Kidney (tissue), 14 donors: ENCODE data around the gene CXCR5. TPM values are rescaled to one million over a fixed set of nuclear protein-coding genes. Genes with fewer than 3 reads are reported as not detected.

Experiments
- DNase-seq, 5 donors: peaks; one replicate each; pipeline ENCODE4 v3.0.0-alpha.2; 2013 to 2020
- FAIRE-seq: peaks from 2 replicates; lab custom pipeline; 2012; peaks lifted over from hg19 to GRCh38; lab: Jason Lieb, UNC
- H3K27ac ChIP-seq, 2 donors: one replicate each; pipeline ENCODE4 v1.7.0; 2013; ENCODE audit warnings: low read depth in 2 of 2, low read length in 2 of 2, inconsistent platforms in 1 of 2
- H3K27me3 ChIP-seq: one replicate; pipeline ENCODE4 v1.7.1; 2013; ENCODE audit warnings: low read length, inconsistent platforms; ENCODE audit not compliant: control insufficient read depth, insufficient read depth
- H3K36me3 ChIP-seq, 3 donors: one replicate each; pipeline versions ENCODE4 v1.7.0 to v1.7.1; 2013; ENCODE audit warnings: low read length in 3 of 3, control low read depth in 1 of 3, inconsistent platforms in 1 of 3; ENCODE audit not compliant: insufficient read depth in 3 of 3, control insufficient read depth in 2 of 3
- H3K4me1 ChIP-seq, 3 donors: one replicate each; pipeline versions ENCODE4 v1.7.0 to v1.7.1; 2013; ENCODE audit warnings: low read length in 3 of 3, inconsistent platforms in 1 of 3, low read depth in 1 of 3; ENCODE audit not compliant: control insufficient read depth in 2 of 3, insufficient read depth in 2 of 3
- H3K4me3 ChIP-seq, 3 donors: one replicate each; pipeline versions ENCODE4 v1.7.0 to v1.8.1; 2013; ENCODE audit warnings: low read length in 3 of 3, control low read depth in 1 of 3, inconsistent platforms in 1 of 3
- H3K9ac ChIP-seq, 3 donors: one replicate each; pipeline versions ENCODE4 v1.7.0 to v1.7.1; 2013; ENCODE audit warnings: low read length in 3 of 3, control low read depth in 1 of 3, inconsistent platforms in 1 of 3
- H3K9me3 ChIP-seq, 3 donors: one replicate each; pipeline versions ENCODE4 v1.7.0 to v1.7.1; 2013; ENCODE audit warnings: low read length in 3 of 3, control low read depth in 1 of 3, inconsistent platforms in 1 of 3; ENCODE audit not compliant: control insufficient read depth in 2 of 3, insufficient read depth in 1 of 3
- intact Hi-C: fragments of 100-400 bp; cut with DNase I; formaldehyde crosslinking; loops from one replicate; pipeline ENCODE4 v1.11.1; 2022
- polyA plus RNA-seq: library from polyadenylated mRNA; stranded (reverse); fragments of 350-450 nt; fragmentation: Illumina TruSeq; extraction: RNeasy Lipid Tissue Mini Kit (QIAGEN cat#74804); gene quantifications from one replicate; pipeline ENCODE4 v1.2.3, GENCODE V29; 2014; ENCODE audit warnings: low read depth, low replicate concordance; ENCODE audit not compliant: insufficient read depth
- total RNA-seq: library from RNA; stranded (reverse); fragmentation: NEBNext Ultra II Directional; extraction: Animal tissue kit (Norgen Biotek cat#: 25700); gene quantifications from one replicate; pipeline ENCODE4 v1.2.1, GENCODE V29; 2021
- TF ChIP-seq, protein P1 (sequence below): IDR thresholded peaks from 3 replicates; pipeline ENCODE4 v1.5.1; 2012; ENCODE audit warnings: mild to moderate bottlenecking, moderate library complexity, borderline replicate concordance; ENCODE audit not compliant: insufficient read depth; ENCODE audit errors: extremely low read depth
- donor health status: control.
- donor health status: control.
- donor health status: control.
- donor health status: control.
- donor health status: control.
- donor health status: DM: yes; HTN: yes; CAD: no.
- donor health status: Normal renal cell carcinoma (clear cell type).

Gene CXCR5
- total and polyA plus RNA-seq, 2 donors from 2014 or later: 1.1 TPM; not detected in 1

DNA sequence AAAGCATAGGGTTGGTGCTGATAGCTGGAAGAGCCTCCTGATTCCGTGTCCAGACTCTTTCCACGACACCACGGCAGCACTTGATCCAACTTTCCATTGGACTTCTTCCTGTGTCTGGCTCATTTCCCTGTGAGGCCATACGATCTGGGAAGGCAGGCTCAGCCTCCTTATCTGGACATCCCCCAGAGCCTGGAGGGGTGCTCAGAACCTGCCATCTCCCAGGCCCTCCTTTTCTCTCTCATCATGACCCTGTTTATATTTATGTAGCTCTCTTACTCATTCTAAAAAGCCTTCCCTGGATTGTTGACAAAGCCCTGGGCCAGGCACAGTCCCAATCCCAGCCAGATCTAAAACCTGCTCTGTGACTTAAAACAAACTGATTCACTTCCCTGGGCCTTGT, 49.8 kb downstream of the CXCR5 start:
- H3K9me3 ChIP-seq: no peaks in the 10 kb centered on the region
- intact Hi-C loops: no loop called here
- no peak overlapping the region for H3K4me3 ChIP-seq
- H3K27ac ChIP-seq: no peak overlapping the region
- FAIRE-seq (no peak), DNase-seq (no peak)
- no peaks in the 10 kb centered on the region for H3K27me3 ChIP-seq
- H3K4me1 ChIP-seq: peaks cover 0 to 11% (median 7%) of the 10 kb centered on the region in 3 donors
- no peak overlapping the region for H3K9ac ChIP-seq
- H3K36me3 ChIP-seq: no peaks in the 10 kb centered on the region
- TF ChIP-seq, protein P1, sequence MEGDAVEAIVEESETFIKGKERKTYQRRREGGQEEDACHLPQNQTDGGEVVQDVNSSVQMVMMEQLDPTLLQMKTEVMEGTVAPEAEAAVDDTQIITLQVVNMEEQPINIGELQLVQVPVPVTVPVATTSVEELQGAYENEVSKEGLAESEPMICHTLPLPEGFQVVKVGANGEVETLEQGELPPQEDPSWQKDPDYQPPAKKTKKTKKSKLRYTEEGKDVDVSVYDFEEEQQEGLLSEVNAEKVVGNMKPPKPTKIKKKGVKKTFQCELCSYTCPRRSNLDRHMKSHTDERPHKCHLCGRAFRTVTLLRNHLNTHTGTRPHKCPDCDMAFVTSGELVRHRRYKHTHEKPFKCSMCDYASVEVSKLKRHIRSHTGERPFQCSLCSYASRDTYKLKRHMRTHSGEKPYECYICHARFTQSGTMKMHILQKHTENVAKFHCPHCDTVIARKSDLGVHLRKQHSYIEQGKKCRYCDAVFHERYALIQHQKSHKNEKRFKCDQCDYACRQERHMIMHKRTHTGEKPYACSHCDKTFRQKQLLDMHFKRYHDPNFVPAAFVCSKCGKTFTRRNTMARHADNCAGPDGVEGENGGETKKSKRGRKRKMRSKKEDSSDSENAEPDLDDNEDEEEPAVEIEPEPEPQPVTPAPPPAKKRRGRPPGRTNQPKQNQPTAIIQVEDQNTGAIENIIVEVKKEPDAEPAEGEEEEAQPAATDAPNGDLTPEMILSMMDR: no peak

DNA sequence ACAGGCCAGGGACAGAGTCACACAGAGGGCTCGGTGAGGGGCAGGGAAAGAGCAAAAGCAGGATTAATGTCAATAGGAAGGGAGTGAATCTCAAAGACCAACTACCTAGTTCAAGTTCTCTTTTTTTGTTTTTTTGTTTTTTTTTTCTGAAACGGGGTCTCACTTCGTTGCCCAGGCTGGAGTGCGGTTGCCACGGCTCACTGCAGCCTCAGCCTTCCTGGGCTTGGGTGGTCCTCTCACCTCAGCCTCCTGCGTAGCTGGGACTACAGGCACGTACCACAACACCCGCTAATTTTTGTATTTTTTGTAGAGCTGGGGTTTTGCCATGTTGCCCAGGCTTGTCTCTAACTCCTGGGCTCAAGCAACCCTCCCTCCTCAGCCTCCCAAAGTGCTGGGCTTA, 51.7 kb downstream of the CXCR5 start:
- H3K9ac ChIP-seq: no peak overlapping the region
- no peaks in the 10 kb centered on the region for H3K36me3 ChIP-seq
- no peak overlapping the region for H3K4me3 ChIP-seq
- DNase-seq: peak in 1 of 5 donors; percentile 42
- FAIRE-seq: no peak
- no peaks in the 10 kb centered on the region for H3K27me3 ChIP-seq
- no peaks in the 10 kb centered on the region for H3K9me3 ChIP-seq
- peaks cover 0 to 5% (median 3%) of the 10 kb centered on the region in 3 donors for H3K4me1 ChIP-seq
- TF ChIP-seq, protein P1: no peak
- intact Hi-C loops: no loop called here
- no peak overlapping the region for H3K27ac ChIP-seq

DNA sequence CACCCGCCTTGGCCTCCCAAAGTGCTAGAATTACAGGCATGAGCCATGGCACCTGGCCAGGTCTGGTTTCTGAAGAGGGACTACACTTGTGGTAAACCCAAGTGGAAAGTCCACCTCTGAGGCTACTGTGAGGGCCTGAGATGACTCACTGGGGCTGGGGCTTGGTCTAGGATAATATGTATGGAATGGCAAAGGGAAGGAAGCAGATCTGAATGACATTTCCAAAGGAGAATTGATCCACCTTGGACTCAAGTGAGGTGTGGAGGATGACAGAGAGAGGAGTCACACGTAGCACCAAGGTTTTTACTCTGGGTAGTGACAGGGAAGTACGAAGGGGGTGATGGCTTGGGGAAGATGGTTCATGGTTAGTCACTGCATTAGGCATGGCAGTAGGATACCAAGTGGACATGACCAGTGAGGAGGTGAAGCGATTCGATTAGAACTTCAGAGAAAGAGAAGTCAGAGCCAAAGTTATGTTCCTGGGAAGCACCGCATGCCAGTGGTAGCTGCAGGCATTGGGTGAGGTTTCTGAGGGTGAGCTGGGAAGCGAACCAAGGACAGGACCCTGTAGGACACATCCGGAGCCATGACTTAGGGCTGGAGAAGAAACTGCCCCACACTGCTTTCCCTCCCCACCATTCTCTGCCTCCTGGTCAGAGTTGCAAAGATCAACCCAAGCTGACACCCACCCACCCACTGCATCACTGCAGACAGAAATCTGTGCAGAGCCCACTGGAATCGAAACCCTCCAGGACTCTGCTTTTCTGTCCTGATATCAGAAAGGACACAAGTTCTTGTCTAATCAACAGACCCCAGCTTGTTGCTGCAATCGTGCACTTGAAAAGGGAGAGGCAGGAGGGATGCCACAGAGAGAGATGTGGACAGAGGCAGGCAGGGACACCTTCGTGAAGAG, 55.1 kb downstream of the CXCR5 start:
- no peaks in the 10 kb centered on the region for H3K4me1 ChIP-seq
- intact Hi-C loops: no loop called here
- TF ChIP-seq, protein P1: no peak
- FAIRE-seq (no peak), DNase-seq (peak in 1 of 5 donors; percentile 21)
- no peaks in the 10 kb centered on the region for H3K27me3 ChIP-seq
- no peak overlapping the region for H3K4me3 ChIP-seq
- H3K36me3 ChIP-seq: no peaks in the 10 kb centered on the region
- H3K27ac ChIP-seq: no peak overlapping the region
- H3K9me3 ChIP-seq: no peaks in the 10 kb centered on the region
- H3K9ac ChIP-seq: no peak overlapping the region
